Eye (tissue), 1 donor: ENCODE results near the gene MYL6.
"Not testable (repeated sequence)": the region's sequence is repeated elsewhere in the genome, so short reads cannot be mapped to it uniquely, and the experiment has no call there.

Experiments used
- DNase-seq: peaks from one replicate; pipeline ENCODE4 v3.0.0-alpha.2; 2015

The MYL6 gene

GRCh38 chr12:56129942-56130495, 28.1 kb upstream of the MYL6 start:
- DNase-seq: no peak

- DNase-seq: no peak
Observed at GRCh38 chr12:56130876-56131275, 27.3 kb upstream of the MYL6 start.

- DNase-seq: no peak
Observed at GRCh38 chr12:56134897-56135296, 23.3 kb upstream of the MYL6 start.

GRCh38 chr12:56137853-56138571, 20.1 kb upstream of the MYL6 start:
- DNase-seq: no peak

- no peak for DNase-seq
Observed at GRCh38 chr12:56141946-56142784, 16.0 kb upstream of the MYL6 start.

GRCh38 chr12:56143217-56143616, 14.9 kb upstream of the MYL6 start:
- no peak for DNase-seq

- no peak for DNase-seq
Observed at GRCh38 chr12:56143870-56144269, 14.3 kb upstream of the MYL6 start.

- DNase-seq: no peak
Observed at GRCh38 chr12:56145217-56145616, 12.9 kb upstream of the MYL6 start.

- DNase-seq: peak; percentile 38
Observed at GRCh38 chr12:56146492-56147460, 11.4 kb upstream of the MYL6 start.

- DNase-seq: peak; percentile 34
Observed at GRCh38 chr12:56150563-56150962, 7.6 kb upstream of the MYL6 start.

- no peak for DNase-seq
Observed at GRCh38 chr12:56151672-56152131, 6.5 kb upstream of the MYL6 start.

GRCh38 chr12:56152132-56152755, 5.9 kb upstream of the MYL6 start, which contains the start of gene MYL6B:
MYL6B (plus strand) TSS chr12:56152587; CDS start chr12:56153919, 1,332 bp downstream.
- peak; percentile 96 for DNase-seq

- DNase-seq: no peak
Observed at GRCh38 chr12:56152756-56153677, 5.1 kb upstream of the MYL6 start.

- no peak for DNase-seq
Observed at GRCh38 chr12:56153678-56154065, 4.5 kb upstream of the MYL6 start.

GRCh38 chr12:56154246-56154771, 3.9 kb upstream of the MYL6 start:
- DNase-seq: no peak

- DNase-seq: no peak
Observed at GRCh38 chr12:56154818-56155217, 3.3 kb upstream of the MYL6 start.

- no peak for DNase-seq
Observed at GRCh38 chr12:56155256-56155845, 2.8 kb upstream of the MYL6 start.

- not testable (repeated sequence) for DNase-seq
Observed at GRCh38 chr12:56156464-56157200, 1.5 kb upstream of the MYL6 start.
